HL-60/S4 treated with phorbol 12-myristate 13-acetate at 8.2 ng/mL for 4 days and 3 days (cell line): ENCODE data around the gene YWHAG.
"Not testable (repeated sequence)": the region's sequence is repeated elsewhere in the genome, so short reads cannot be mapped to it uniquely, and the experiment has no call there.

Experiments
- in situ Hi-C: fragments of 300-500 bp; cut with MboI; formaldehyde crosslinking; loops from 2 replicates; pipeline ENCODE4 v1.15.0; 2022; ENCODE audit warnings: low sequenced_read_pairs

YWHAG gene

GRCh38 chr7:76325811-76326210, 33.0 kb downstream of the YWHAG start:
- in situ Hi-C loops, result no loop called here

DNA sequence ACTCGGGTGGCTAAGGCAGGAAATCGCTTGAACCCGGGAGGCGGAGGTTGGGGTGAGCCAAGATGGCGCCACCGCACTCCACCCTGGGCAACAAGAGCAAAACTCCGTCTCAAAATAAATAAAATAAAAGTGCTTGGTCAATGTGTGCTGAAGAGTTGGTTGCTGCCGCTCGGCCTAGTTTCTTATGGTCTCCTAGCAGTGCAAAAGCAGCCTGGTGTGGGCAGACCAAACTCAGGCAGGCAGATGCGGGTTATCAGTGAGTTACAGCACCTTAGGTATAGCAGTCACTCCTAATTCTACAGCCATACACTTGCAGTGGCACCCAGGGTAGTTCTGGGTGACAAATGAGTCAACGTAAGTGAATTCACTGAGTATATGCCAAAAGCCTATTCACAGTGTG, 33.7 kb downstream of the YWHAG start:
- in situ Hi-C loops, result no loop called here

DNA sequence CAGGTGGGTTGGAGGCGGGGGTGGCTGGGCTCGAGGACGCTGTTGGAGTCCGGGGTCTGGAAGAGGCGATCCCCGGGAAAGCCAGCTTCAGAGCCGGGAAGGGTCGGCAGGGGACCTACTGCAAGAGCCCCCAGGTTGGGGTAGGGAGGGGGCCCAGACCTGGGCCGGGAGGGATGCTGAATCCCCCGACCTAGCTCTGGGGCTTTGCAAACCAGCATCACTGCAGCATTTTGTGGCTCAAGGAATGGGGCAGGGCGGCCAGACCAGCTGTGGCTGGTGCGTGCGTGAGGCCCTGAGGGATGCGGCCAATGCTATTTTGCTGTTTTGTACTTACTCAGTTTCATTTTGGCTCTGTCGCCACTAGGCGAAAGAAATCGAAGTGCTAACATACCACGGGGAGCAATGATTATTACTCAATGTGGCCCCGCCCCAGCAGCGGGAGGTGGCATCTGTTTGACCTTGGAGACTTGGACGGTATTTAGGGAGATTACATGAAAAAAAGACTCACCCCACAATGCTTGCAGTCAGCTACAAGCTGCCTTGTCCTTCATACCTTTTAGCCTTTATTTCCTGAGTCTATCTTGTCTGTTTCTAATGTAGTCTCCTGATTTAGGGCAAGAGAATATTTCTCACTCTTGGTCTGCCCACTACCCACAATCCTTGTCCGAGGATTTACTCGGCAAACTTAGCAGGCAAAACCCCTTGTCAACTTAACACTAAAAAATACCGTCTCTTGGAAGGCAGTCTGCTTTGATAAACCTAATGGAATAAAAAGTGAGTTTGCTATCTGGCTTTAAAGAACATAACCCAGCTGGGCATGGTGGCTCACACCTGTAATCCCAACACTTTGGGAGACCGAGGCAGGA, 40.1 kb downstream of the YWHAG start:
- in situ Hi-C loops, result loop anchor here (10.0 kb wide), 1 partner anchor 134 kb away; no protein-coding TSS in a partner anchor

- in situ Hi-C loops, result loop anchor here (10.0 kb wide), 1 partner anchor 133 kb away; no protein-coding TSS in a partner anchor
Measured at GRCh38 chr7:76317782-76318487, 40.9 kb downstream of the YWHAG start.

DNA sequence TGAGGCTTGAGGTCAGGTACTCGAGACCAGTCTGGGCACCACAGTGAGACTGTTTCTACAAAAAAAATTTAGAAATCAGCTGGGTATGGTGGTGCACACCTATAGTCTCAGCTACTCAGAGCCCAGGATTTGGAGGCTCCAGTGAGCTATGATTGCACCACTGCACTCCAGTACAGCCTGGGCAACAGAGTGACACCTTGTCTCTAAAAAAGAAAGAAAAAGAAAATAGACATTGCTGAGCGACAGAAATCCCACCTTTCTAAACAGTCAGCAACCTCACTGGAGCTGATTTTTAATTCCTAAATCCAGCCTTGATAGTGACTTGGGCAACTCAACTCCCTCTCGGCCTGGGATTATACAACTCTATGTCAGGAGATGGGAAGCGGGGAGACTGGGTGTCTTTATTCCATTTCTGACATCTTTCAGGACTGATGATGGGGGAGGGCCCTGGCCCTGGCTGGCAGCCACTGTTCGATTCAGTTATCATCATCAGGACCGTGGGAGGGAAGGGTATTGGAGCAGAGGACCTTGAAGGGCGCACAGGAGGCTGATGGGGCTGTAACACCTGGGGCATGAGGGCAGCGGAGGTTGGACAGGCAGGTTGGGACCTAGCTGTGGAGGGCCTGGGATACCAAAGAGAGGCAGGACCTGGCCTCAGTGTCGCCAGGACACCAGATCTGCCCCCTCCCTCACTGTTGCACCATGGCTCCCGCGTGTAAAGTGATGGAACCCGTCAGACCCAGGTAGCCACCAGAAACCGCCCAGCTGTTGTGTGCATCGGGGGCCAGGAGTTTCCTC, 41.6 kb downstream of the YWHAG start:
- in situ Hi-C loops, result loop anchor here (10.0 kb wide), 1 partner anchor 132 kb away; no protein-coding TSS in a partner anchor

DNA sequence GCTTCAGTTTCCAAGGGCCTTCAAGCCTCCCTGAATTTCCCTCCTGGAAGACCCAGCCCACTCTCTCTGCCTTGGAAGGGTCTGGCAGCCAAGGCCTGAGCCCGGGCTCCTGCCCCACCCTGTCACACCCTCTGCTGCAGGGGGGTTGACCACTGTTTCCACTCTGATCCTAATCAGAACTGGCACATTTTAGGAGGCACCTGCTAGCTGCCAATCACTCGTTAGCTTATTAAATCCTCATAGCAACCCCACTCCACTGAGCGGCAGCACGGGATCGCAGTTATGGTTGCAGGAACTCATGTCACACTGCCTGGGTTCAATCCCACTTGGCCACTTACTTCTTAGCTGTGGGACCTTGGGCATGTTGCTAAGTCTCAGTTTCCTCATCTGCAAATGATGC, 43.4 kb downstream of the YWHAG start:
- in situ Hi-C loops, result loop anchor here (10.0 kb wide), 1 partner anchor 131 kb away; no protein-coding TSS in a partner anchor

DNA sequence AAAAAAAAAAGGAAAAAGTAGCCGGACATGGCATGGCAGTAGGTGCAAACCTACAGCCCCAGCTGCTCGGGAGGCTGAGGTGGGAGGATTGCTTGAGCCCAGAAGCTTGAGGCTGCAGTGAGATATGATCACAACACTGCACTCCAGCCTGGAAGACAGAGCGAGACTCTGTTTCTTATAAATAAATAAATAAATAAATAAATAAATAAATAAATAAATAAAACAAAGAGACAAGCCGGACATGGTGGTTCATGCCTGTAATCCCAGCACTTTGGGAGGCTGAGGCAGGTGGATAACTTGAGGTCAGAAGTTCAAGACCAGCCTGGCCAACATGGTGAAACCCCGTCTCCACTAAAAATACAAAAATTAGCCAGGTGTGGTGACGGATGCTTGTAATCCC, 44.1 kb downstream of the YWHAG start:
- in situ Hi-C loops, result loop anchor here (10.0 kb wide), 1 partner anchor 130 kb away; no protein-coding TSS in a partner anchor

- in situ Hi-C loops, result loop anchor here (10.0 kb wide), 1 partner anchor 129 kb away; no protein-coding TSS in a partner anchor
Measured at GRCh38 chr7:76314042-76314721, 44.6 kb downstream of the YWHAG start.

DNA sequence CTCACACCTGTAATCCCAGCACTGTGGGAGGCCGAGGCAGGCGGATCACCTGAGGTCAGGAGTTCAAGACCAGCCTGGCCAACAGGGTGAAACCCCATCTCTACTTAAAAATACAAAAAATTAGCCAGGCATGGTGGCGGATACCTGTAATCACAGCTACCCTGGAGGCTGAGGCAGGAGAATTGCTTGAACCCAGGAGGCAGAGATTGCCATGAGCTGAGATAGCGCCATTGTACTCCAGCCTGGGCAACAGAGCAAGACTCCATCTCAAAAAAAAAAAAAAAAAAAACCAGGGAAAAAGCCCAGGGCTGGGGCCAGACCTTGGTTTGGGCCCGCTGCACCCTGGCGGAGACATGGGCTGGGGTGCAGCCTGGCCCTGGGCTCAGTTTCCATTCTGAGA, 47.0 kb downstream of the YWHAG start:
- in situ Hi-C loops, result loop anchor here (10.0 kb wide), 1 partner anchor 127 kb away; no protein-coding TSS in a partner anchor

DNA sequence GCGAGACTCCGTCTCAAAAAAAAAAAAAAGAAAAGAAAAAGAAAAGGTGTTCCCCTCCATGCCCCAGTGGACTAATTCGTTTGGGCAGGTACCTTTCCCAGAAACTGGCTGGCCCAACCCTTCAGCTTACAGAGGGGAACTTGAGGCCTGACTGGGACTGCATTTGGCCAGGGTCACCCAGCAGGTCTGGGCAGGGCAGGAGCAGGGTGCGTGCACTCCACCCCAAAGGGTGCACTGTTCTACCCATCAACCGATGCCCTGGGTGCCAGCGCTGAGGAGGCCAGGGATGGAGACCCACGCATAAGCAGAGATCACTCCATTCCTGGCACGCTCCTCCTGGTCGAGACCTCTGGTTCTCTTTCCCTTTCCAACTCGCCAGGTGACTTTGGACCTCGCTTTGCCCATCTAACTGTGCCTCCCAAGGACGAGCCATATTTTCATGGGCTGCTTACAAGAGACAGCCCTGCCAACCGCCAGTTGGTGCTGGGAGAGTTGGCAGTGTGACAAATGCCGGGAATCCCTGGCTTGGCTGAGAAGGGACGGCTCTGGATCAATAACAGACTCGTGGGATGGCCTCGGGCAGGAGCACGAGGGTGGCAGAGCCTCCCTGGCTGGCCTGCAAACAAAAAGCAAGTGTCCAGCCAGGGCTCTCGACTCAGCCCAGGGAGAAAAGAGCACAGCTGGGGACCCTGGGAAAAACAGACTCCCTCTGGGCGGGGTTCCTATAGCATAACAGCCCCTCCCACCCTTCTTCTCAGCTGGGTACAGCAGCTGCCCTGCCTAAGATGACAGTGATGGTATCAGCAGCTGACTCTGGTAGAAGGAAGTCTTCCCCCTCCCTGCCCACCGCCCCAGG, 48.5 kb downstream of the YWHAG start:
- in situ Hi-C loops, result loop anchor here (10.0 kb wide), 1 partner anchor 126 kb away; no protein-coding TSS in a partner anchor

DNA sequence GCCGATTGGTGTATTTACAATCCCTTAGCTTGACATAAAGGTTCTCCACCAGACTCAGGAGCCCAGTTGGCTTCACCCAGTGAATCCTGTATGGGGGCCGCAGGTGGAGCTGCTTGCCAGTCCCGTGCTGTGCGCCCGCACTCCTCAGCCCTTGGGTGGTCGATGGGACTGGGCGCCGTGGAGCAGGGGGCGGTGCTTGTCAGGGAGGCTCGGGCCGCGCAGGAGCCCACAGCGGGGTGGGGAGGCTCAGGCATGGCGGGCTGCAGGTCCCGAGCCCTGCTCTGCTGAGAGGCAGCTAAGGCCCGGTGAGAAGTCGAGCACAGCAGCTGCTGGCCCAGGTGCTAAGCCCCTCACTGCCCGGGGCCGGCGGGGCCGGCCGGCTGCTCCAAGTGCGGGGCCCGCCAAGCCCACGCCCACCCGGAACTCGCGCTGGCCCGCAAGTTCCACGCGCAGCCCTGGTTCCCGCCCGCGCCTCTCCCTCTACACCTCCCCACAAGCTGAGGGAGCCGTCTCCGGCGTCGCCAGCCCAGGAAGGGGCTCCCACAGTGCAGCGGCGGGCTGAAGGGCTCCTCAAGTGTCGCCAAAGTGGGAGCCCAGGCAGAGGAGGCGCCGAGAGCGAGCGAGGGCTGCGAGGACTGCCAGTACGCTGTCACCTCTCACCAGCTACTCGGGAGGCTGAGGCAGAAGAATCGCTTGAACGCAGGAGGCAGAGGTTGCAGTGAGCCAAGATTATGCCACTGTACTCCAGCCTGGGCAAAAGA, 49.3 kb downstream of the YWHAG start:
- in situ Hi-C loops, result loop anchor here (10.0 kb wide), 1 partner anchor 125 kb away; no protein-coding TSS in a partner anchor

DNA sequence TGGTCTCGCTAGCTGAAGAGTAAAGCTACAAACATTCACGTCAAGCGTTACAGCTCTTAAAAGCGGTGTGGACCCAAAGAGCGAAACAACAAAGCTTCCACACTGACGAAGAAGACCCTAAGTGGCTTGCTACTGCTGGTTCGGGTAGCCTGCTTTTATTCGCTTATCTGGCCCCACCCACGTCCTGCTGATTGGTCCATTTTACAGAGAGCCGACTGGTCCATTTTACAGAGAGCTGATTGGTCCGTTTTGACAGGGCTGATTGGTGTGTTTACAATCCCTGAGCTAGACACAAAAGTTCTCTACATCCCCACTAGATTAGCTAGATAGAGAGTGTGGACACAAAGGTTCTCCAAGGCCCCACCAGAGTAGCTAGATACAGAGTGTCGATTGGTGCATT, 49.9 kb downstream of the YWHAG start:
- in situ Hi-C loops, result not testable (repeated sequence)

GRCh38 chr7:76304888-76305375, 53.9 kb downstream of the YWHAG start:
- in situ Hi-C loops, result no loop called here

DNA sequence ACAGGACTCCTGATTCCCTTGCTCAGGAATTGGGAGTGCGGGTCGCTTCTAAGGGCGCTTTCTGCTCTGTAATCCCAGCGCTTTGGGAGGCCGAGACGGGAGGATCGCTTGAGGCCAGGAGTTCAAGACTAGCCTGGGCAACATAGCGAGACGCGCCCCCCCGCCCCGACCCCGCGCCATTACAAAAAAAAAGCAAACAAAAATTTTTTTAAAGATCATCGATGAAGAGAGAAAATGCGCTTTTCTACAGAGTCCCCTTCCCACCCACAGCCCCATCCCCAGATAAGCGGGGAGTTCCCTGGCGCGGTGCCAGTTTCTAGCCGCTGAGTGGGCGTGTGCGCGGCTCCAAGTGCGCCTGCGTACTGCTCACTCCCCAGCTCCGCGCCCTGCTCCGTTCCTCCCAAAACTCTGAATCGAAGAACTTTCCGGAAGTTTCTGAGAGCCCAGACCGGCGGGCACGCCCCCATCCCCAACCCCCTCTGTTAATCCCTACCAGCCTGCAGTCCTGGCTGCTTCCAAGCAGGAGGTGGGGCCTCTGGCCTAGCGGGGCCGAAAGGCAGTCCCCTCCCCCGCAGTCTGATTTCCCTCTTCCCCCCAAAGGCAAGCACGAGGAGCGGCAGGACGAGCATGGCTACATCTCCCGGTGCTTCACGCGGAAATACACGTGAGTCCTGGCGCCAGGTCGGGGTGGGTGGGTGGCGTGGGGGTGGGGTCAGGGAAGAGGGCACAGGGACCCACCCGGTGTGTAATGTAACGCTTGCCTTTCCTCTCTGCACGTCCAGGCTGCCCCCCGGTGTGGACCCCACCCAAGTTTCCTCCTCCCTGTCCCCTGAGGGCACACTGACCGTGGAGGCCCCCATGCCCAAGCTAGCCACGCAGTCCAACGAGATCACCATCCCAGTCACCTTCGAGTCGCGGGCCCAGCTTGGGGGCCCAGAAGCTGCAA, 55.3 kb downstream of the YWHAG start:
- in situ Hi-C loops, result no loop called here

- in situ Hi-C loops, result no loop called here
Measured at GRCh38 chr7:76302347-76303201, 56.2 kb downstream of the YWHAG start, which contains the start of gene HSPB1. TSS of gene HSPB1 (plus strand) at chr7:76302673. CDS start at chr7:76302713, 40 bp downstream.

GRCh38 chr7:76301000-76301399, 57.8 kb downstream of the YWHAG start:
- in situ Hi-C loops, result no loop called here
